Daoy (cell line): Measurements from ENCODE around the gene GPR89B. TPM values are rescaled to one million over a fixed set of nuclear protein-coding genes. Genes with fewer than 3 reads are reported as not detected.
"Not testable (repeated sequence)": the region's sequence is repeated elsewhere in the genome, so short reads cannot be mapped to it uniquely, and the experiment has no call there.

Source experiments
- DNase-seq: peaks from one replicate; pipeline ENCODE4 v3.0.0-alpha.2; 2015; ENCODE audit warnings: low read depth
- total RNA-seq: library from RNA; depleted of rRNA; stranded (reverse); fragments of >200 nt; shearing (Covaris generic); gene quantifications from 2 replicates; pipeline ENCODE4 v1.2.3, GENCODE V29; 2014; rRNA removed

Gene GPR89B
- total RNA-seq, 1 experiment from 2014 or later, result 19.9 TPM

DNA sequence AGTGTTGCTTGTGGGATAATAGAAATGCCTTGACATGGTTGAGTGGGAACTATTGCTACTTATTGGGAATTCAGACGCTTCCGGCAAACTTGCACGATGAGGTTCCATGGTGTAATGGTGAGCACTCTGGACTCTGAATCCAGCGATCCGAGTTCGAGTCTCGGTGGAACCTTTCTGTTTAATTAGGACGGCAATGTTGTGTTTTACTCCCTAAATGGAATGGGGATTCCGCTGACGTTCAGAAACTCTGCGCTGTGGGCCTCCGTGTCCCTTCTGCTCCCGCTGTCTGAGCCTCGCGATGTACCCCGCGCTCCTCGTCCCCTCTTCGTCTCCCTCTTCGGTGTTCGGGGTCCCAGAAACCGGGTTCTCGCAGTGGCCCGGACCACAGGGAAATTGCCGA, 104.5 kb downstream of the GPR89B start:
- DNase-seq, result not testable (repeated sequence)

DNA sequence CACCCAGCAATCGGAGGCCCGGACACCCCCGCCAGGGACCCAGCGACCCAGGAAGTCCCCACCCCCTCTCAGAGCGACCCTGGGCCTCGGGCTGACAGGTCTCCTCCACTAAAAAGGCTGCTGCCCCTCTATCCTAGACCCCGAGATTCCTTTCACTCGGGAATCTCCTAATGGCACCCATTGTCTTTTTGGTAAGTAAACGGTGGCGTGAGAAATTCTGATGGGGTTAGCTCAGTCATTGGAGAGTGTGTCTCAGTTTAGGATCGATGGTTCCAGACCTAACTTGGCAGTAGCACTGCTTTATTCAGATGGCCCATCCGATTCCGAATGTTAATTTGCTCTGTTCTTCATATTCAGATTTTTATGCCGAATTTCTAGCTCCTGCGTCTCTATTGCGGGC, 104.9 kb downstream of the GPR89B start:
- DNase-seq, result not testable (repeated sequence)

DNA sequence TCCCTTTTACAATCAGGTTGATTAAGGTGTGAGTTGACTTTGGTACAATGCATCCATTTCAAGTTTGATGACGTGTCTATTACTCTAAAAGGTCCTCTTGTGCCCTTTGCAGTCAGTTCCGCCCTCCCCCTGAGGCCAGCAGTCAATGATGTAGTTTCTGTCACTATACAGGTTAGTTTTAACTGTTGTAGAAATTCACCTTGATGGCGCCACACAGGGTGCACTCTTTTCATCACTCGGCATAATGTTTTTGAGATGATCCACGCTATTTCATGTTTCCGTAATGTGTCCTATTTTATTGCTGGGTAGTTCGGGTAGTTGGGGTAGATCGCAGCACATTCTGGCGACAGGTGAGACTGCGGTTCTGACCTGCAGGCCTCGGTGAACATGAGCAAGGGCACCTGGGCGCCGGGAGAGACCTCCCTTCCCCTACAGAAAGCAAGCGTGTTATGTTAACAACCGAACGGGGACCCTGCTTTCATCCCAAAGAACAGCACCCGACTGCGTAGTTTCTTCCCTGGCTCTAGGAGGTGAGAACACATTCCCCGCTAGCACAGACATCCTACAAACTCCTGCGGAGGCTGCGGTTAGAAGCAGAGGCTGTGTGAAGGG, 109.7 kb downstream of the GPR89B start:
- not testable (repeated sequence) for DNase-seq

DNA sequence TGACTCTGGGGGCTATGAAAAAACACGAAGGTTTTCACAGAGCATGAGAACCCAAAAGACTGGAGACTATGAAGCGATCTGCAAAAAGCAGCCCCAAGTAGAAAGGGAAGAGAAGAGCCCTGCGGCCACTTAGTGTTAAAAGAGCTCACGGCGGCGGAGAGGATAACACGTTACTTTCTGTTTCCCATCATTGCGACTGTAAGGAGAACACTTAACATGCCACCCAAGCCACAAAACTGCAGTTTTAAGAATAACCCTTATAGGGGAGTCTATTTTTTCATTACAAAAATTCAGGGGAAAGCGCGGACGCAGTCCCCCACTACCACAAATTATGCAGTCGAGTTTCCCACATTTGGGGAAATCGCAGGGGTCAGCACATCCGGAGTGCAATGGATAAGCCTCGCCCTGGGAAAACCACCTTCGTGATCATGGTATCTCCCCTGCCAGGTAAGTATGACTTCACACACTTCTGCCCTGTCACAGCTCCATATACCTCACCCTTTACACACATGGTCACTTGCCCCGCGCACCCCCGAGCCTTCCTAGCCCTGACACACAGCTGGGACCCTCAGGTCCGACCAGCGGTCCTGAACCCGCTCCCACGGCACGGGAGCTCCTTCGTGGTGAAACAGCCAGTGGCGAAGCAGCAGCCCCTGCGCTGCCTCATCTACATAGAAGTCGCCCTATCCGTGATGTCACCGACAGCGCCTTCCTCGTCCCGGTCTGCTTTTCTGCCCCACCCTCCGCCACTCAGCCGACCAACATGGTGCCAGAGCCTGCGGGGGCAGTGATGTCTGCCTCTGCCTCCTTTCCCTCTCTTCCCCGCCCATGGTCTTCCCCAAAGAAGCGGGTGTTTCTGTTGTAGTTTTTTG, 110.5 kb downstream of the GPR89B start:
- DNase-seq, result peak; percentile 95

Other genes starting within 250 kb of the GPR89B start
- not detected in 2 replicates for gene GJA5, start 167.8 kb upstream of the GPR89B start, total RNA-seq
- gene GJA8, start 25.6 kb upstream of the GPR89B start, total RNA-seq, result not detected in 2 replicates
- gene NBPF11, start 223.9 kb downstream of the GPR89B start, total RNA-seq, result 2.6 and 2.8 TPM in 2 replicates